Uterus (tissue), 4 donors: ENCODE data around the gene WDR7. TPM values are rescaled to one million over a fixed set of nuclear protein-coding genes. Genes with fewer than 3 reads are reported as not detected.

Experiments used
- DNase-seq, 2 donors: peaks; one replicate each; pipeline ENCODE4 v3.0.0-alpha.2; 2019 to 2020
- H3K27ac ChIP-seq, 2 donors: fragments of 200-600 bp; sonication (generic); 1 replicate in 1 of 2; 2 replicates in 1 of 2; pipeline ENCODE4 v1.5.1; 2016 to 2018
- H3K27me3 ChIP-seq, 2 donors: fragments of 200-600 bp; sonication (generic); one replicate each; pipeline ENCODE4 v1.5.1; 2018 to 2019; ENCODE audit warnings: control low read depth in 1 of 2
- H3K36me3 ChIP-seq, 2 donors: fragments of 200-600 bp; sonication (generic); one replicate each; pipeline ENCODE4 v1.5.1; 2019; ENCODE audit warnings: control low read depth in 1 of 2
- H3K4me1 ChIP-seq, 2 donors: fragments of 200-600 bp; sonication (generic); one replicate each; pipeline ENCODE4 v1.5.1; 2018 to 2019; ENCODE audit warnings: control low read depth in 1 of 2
- H3K4me3 ChIP-seq, 2 donors: fragments of 200-600 bp; sonication (generic); 1 replicate in 1 of 2; 2 replicates in 1 of 2; pipeline ENCODE4 v1.5.1; 2018 to 2019; ENCODE audit warnings: mild to moderate bottlenecking in 1 of 2
- H3K9me3 ChIP-seq, 2 donors: fragments of 200-600 bp; sonication (generic); one replicate each; pipeline ENCODE4 v1.5.1; 2019; ENCODE audit warnings: control low read depth in 1 of 2
- CTCF ChIP-seq, 4 experiments: fragments of 200-600 bp in 2 of 4; fragments of 450-650 bp in 2 of 4; sonication (generic) in 2 of 4; IDR thresholded peaks; one replicate each; pipeline ENCODE4 v1.5.1; 2016 to 2019; ENCODE audit warnings: antibody characterized with exemption in 4 of 4, mild to moderate bottlenecking in 2 of 4, moderate library complexity in 1 of 4
- POLR2A ChIP-seq, 2 donors: fragments of 450-650 bp; IDR thresholded peaks; one replicate each; pipeline ENCODE4 v1.6.1; 2016; ENCODE audit warnings: antibody characterized with exemption in 2 of 2, mild to moderate bottlenecking in 1 of 2, moderate library complexity in 1 of 2
- intact Hi-C: fragments of 100-400 bp; cut with DNase I; formaldehyde crosslinking; loops from one replicate; pipeline ENCODE4 v1.15.1; 2023; ENCODE audit warnings: low total_unique reads
- total RNA-seq, 4 donors: library from RNA; depleted of rRNA in 3 of 4; stranded (reverse); fragments of >200 nt in 3 of 4; gene quantifications; one replicate each; pipeline versions ENCODE4 v1.1.0 to v1.2.4, GENCODE V29; 2014 to 2023
- donor health status: DM: yes; HTN: yes; CAD: no.

Gene WDR7
- total RNA-seq, 4 donors from 2014 or later, result 19.2 to 66.2 (median 33.8) TPM

GRCh38 chr18:56787390-56787789 is 136.2 kb downstream of the WDR7 start:
- no peaks in the 10 kb centered on the region for H3K27me3 ChIP-seq
- H3K4me3 ChIP-seq, result no peak overlapping the region
- no peak overlapping the region for H3K27ac ChIP-seq
- H3K36me3 ChIP-seq, result no peaks in the 10 kb centered on the region
- no peak for TF ChIP-seq POLR2A (IDR thresholded peaks at IDR 0.05)
- TF ChIP-seq CTCF (IDR thresholded peaks at IDR 0.05), result no peak
- no peaks in the 10 kb centered on the region for H3K4me1 ChIP-seq
- no peaks in the 10 kb centered on the region for H3K9me3 ChIP-seq
- DNase-seq, result no peak
- intact Hi-C loops, result no loop called here

GRCh38 chr18:56789004-56789888 is 138.1 kb downstream of the WDR7 start:
- Histone ChIP-seq H3K4me3 (no peak overlapping the region), H3K27ac (no peak overlapping the region), H3K27me3 (no peaks in the 10 kb centered on the region), H3K4me1 (no peaks in the 10 kb centered on the region), H3K9me3 (no peaks in the 10 kb centered on the region), H3K36me3 (no peaks in the 10 kb centered on the region)
- TF ChIP-seq CTCF (IDR thresholded peaks at IDR 0.05), result no peak
- TF ChIP-seq POLR2A (IDR thresholded peaks at IDR 0.05), result no peak
- intact Hi-C loops, result no loop called here
- DNase-seq, result no peak

GRCh38 chr18:56789889-56790180 is 138.7 kb downstream of the WDR7 start:
- TF ChIP-seq POLR2A (IDR thresholded peaks at IDR 0.05), result no peak
- TF ChIP-seq CTCF (IDR thresholded peaks at IDR 0.05), result no peak

GRCh38 chr18:56795381-56795780 is 144.2 kb downstream of the WDR7 start:
- DNase-seq, result no peak
- H3K4me3 ChIP-seq, result no peak overlapping the region
- H3K36me3 ChIP-seq, result no peaks in the 10 kb centered on the region
- H3K27me3 ChIP-seq, result no peaks in the 10 kb centered on the region
- intact Hi-C loops, result no loop called here
- no peaks in the 10 kb centered on the region for H3K4me1 ChIP-seq
- no peaks in the 10 kb centered on the region for H3K9me3 ChIP-seq
- TF ChIP-seq CTCF (IDR thresholded peaks at IDR 0.05) (no peak), POLR2A (IDR thresholded peaks at IDR 0.05) (no peak)
- H3K27ac ChIP-seq, result no peak overlapping the region

More at GRCh38 chr18:56789889-56790180, 138.7 kb downstream of the WDR7 start:
- no peak for DNase-seq
- H3K9me3 ChIP-seq, result no peaks in the 10 kb centered on the region
- no peaks in the 10 kb centered on the region for H3K36me3 ChIP-seq
- intact Hi-C loops, result no loop called here
- no peaks in the 10 kb centered on the region for H3K4me1 ChIP-seq
- H3K4me3 ChIP-seq, result no peak overlapping the region
- no peak overlapping the region for H3K27ac ChIP-seq
- H3K27me3 ChIP-seq, result no peaks in the 10 kb centered on the region

GRCh38 chr18:56799756-56800155 is 148.6 kb downstream of the WDR7 start:
- Histone ChIP-seq H3K4me3 (no peak overlapping the region), H3K9me3 (no peaks in the 10 kb centered on the region), H3K36me3 (no peaks in the 10 kb centered on the region), H3K27me3 (no peaks in the 10 kb centered on the region), H3K27ac (no peak overlapping the region), H3K4me1 (no peaks in the 10 kb centered on the region)
- TF ChIP-seq POLR2A (IDR thresholded peaks at IDR 0.05), result no peak
- no peak for TF ChIP-seq CTCF (IDR thresholded peaks at IDR 0.05)
- no peak for DNase-seq
- intact Hi-C loops, result no loop called here
